HUES6 (cell line): Measurements from ENCODE around the gene CNPY1.

Experiments
- H3K27ac ChIP-seq: 2 replicates; pipeline ENCODE4 v1.7.0; 2013; ENCODE audit warnings: low read depth, mild to moderate bottlenecking, low read length, inconsistent platforms
- H3K27me3 ChIP-seq: 2 replicates; pipeline ENCODE4 v1.6.1; 2013; ENCODE audit warnings: low read length; ENCODE audit not compliant: control insufficient read depth, insufficient read depth
- H3K36me3 ChIP-seq: 2 replicates; pipeline ENCODE4 v1.6.1; 2013; ENCODE audit warnings: low read length; ENCODE audit not compliant: control insufficient read depth, insufficient read depth
- H3K4me1 ChIP-seq: 2 replicates; pipeline ENCODE4 v1.6.1; 2013; ENCODE audit warnings: low read length; ENCODE audit not compliant: control insufficient read depth, insufficient read depth
- H3K4me3 ChIP-seq: 2 replicates; pipeline ENCODE4 v1.5.1; 2013; ENCODE audit warnings: low read depth, low read length
- H3K9ac ChIP-seq: one replicate; pipeline ENCODE4 v1.6.1; 2013; ENCODE audit warnings: mild to moderate bottlenecking, low read length
- H3K9me3 ChIP-seq: 2 replicates; pipeline ENCODE4 v1.6.1; 2013; ENCODE audit warnings: low read depth, low read length; ENCODE audit not compliant: control insufficient read depth, insufficient read depth

Gene CNPY1

GRCh38 chr7:155557778-155558177 lies 11.4 kb upstream of the CNPY1 start:
- Histone ChIP-seq H3K4me3 (no peak overlapping the region), H3K36me3 (no peaks in the 10 kb centered on the region), H3K4me1 (no peaks in the 10 kb centered on the region), H3K27ac (no peak overlapping the region), H3K9me3 (peaks cover 8% of the 10 kb centered on the region; the same call in 1 of the 2 replicates), H3K9ac (no peak overlapping the region), H3K27me3 (no peaks in the 10 kb centered on the region)

- no peak overlapping the region for H3K4me3 ChIP-seq
- H3K9ac ChIP-seq: no peak overlapping the region
- no peaks in the 10 kb centered on the region for H3K36me3 ChIP-seq
- H3K27ac ChIP-seq: no peak overlapping the region
- H3K27me3 ChIP-seq: no peaks in the 10 kb centered on the region
- no peaks in the 10 kb centered on the region for H3K4me1 ChIP-seq
- peaks cover 8% of the 10 kb centered on the region; the same call in 1 of the 2 replicates for H3K9me3 ChIP-seq
Measured at GRCh38 chr7:155556763-155557162, 10.4 kb upstream of the CNPY1 start.

GRCh38 chr7:155555116-155555695 lies 8.8 kb upstream of the CNPY1 start:
- no peak overlapping the region for H3K4me3 ChIP-seq
- no peak overlapping the region for H3K9ac ChIP-seq
- H3K9me3 ChIP-seq: peaks cover 8% of the 10 kb centered on the region; the same call in 1 of the 2 replicates

GRCh38 chr7:155553871-155554270 lies 7.5 kb upstream of the CNPY1 start:
- Histone ChIP-seq H3K4me3 (no peak overlapping the region), H3K9me3 (peaks cover 8% of the 10 kb centered on the region; the same call in 1 of the 2 replicates), H3K36me3 (no peaks in the 10 kb centered on the region), H3K9ac (no peak overlapping the region), H3K4me1 (no peaks in the 10 kb centered on the region), H3K27me3 (no peaks in the 10 kb centered on the region), H3K27ac (no peak overlapping the region)

More at GRCh38 chr7:155555116-155555695, 8.8 kb upstream of the CNPY1 start:
- H3K36me3 ChIP-seq: no peaks in the 10 kb centered on the region
- H3K4me1 ChIP-seq: no peaks in the 10 kb centered on the region
- H3K27me3 ChIP-seq: no peaks in the 10 kb centered on the region
- no peak overlapping the region for H3K27ac ChIP-seq

GRCh38 chr7:155551785-155552611 lies 5.6 kb upstream of the CNPY1 start:
- Histone ChIP-seq H3K27ac (no peak overlapping the region), H3K4me1 (no peaks in the 10 kb centered on the region), H3K9ac (no peak overlapping the region), H3K9me3 (peaks cover 8% of the 10 kb centered on the region; the same call in 1 of the 2 replicates), H3K4me3 (no peak overlapping the region), H3K36me3 (no peaks in the 10 kb centered on the region), H3K27me3 (no peaks in the 10 kb centered on the region)

GRCh38 chr7:155550916-155551315 lies 4.6 kb upstream of the CNPY1 start:
- Histone ChIP-seq H3K9me3 (peaks cover 8% of the 10 kb centered on the region; the same call in 1 of the 2 replicates), H3K36me3 (no peaks in the 10 kb centered on the region), H3K27ac (no peak overlapping the region), H3K9ac (no peak overlapping the region), H3K4me1 (no peaks in the 10 kb centered on the region), H3K4me3 (no peak overlapping the region), H3K27me3 (no peaks in the 10 kb centered on the region)

- no peaks in the 10 kb centered on the region for H3K36me3 ChIP-seq
- no peaks in the 10 kb centered on the region for H3K27me3 ChIP-seq
- H3K4me3 ChIP-seq: no peak overlapping the region
- peaks cover 7% of the 10 kb centered on the region; the same call in 1 of the 2 replicates for H3K9me3 ChIP-seq
- no peak overlapping the region for H3K27ac ChIP-seq
- no peaks in the 10 kb centered on the region for H3K4me1 ChIP-seq
- H3K9ac ChIP-seq: no peak overlapping the region
Measured at GRCh38 chr7:155549226-155549625, 2.9 kb upstream of the CNPY1 start.

GRCh38 chr7:155547161-155547791 lies 917 bp upstream of the CNPY1 start:
- Histone ChIP-seq H3K27me3 (no peaks in the 10 kb centered on the region), H3K9ac (no peak overlapping the region), H3K9me3 (no peaks in the 10 kb centered on the region)

GRCh38 chr7:155545348-155545747 lies 1.0 kb downstream of the CNPY1 start:
- Histone ChIP-seq H3K9me3 (no peaks in the 10 kb centered on the region), H3K27me3 (peaks cover 11% of the 10 kb centered on the region; the same call in 1 of the 2 replicates), H3K27ac (no peak overlapping the region), H3K4me1 (peaks cover 3% of the 10 kb centered on the region; the same call in 1 of the 2 replicates), H3K36me3 (no peaks in the 10 kb centered on the region), H3K4me3 (no peak overlapping the region), H3K9ac (no peak overlapping the region)

More at GRCh38 chr7:155547161-155547791, 917 bp upstream of the CNPY1 start:
- Histone ChIP-seq H3K4me3 (no peak overlapping the region), H3K27ac (no peak overlapping the region), H3K4me1 (peaks cover 3% of the 10 kb centered on the region; the same call in 1 of the 2 replicates), H3K36me3 (no peaks in the 10 kb centered on the region)

GRCh38 chr7:155544485-155544884 lies 1.9 kb downstream of the CNPY1 start:
- no peak overlapping the region for H3K27ac ChIP-seq
- peaks cover 15% of the 10 kb centered on the region for H3K27me3 ChIP-seq
- peaks cover 3% of the 10 kb centered on the region; the same call in 1 of the 2 replicates for H3K4me1 ChIP-seq
- no peak overlapping the region for H3K4me3 ChIP-seq
- H3K36me3 ChIP-seq: no peaks in the 10 kb centered on the region
- no peaks in the 10 kb centered on the region for H3K9me3 ChIP-seq
- H3K9ac ChIP-seq: no peak overlapping the region

GRCh38 chr7:155543926-155544325 lies 2.4 kb downstream of the CNPY1 start:
- Histone ChIP-seq H3K27ac (no peak overlapping the region), H3K9ac (no peak overlapping the region), H3K36me3 (no peaks in the 10 kb centered on the region), H3K27me3 (peaks cover 17% of the 10 kb centered on the region), H3K4me3 (no peak overlapping the region), H3K4me1 (peaks cover 3% of the 10 kb centered on the region; the same call in 1 of the 2 replicates), H3K9me3 (no peaks in the 10 kb centered on the region)
